Activated gamma-delta T cell (primary cell): Measurements from ENCODE around the gene RGS7.
"Not testable (repeated sequence)": the region's sequence is repeated elsewhere in the genome, so short reads cannot be mapped to it uniquely, and the experiment has no call there.

Source experiments
- DNase-seq: peaks from one replicate; lab custom pipeline; 2025; lab: John Stamatoyannopoulos, UW

RGS7 gene

GRCh38 chr1:240917976-240918375, 439.0 kb downstream of the RGS7 start:
- DNase-seq: no peak

GRCh38 chr1:240914506-240914905, 442.5 kb downstream of the RGS7 start:
- no peak for DNase-seq

GRCh38 chr1:240912821-240913220, 444.2 kb downstream of the RGS7 start:
- DNase-seq: no peak

- DNase-seq: no peak
These were observed 447.1 kb downstream of the RGS7 start for GRCh38 chr1:240909701-240910457.

- DNase-seq: no peak
These were observed 450.5 kb downstream of the RGS7 start for GRCh38 chr1:240906477-240906876.

- no peak for DNase-seq
These were observed 451.7 kb downstream of the RGS7 start for GRCh38 chr1:240905225-240905765.

- DNase-seq: not testable (repeated sequence)
These were observed 461.6 kb downstream of the RGS7 start for GRCh38 chr1:240895424-240895823.

GRCh38 chr1:240888787-240889048, 468.3 kb downstream of the RGS7 start:
- no peak for DNase-seq

- DNase-seq: no peak
These were observed 468.8 kb downstream of the RGS7 start for GRCh38 chr1:240888039-240888786.

- DNase-seq: no peak
These were observed 473.5 kb downstream of the RGS7 start for GRCh38 chr1:240883490-240883889.

- not testable (repeated sequence) for DNase-seq
These were observed 474.2 kb downstream of the RGS7 start for GRCh38 chr1:240882656-240883308.

GRCh38 chr1:240878631-240879030, 478.4 kb downstream of the RGS7 start:
- no peak for DNase-seq

GRCh38 chr1:240877605-240878004, 479.4 kb downstream of the RGS7 start:
- DNase-seq: no peak

GRCh38 chr1:240876071-240876470, 480.9 kb downstream of the RGS7 start:
- no peak for DNase-seq

GRCh38 chr1:240869071-240869470, 487.9 kb downstream of the RGS7 start:
- no peak for DNase-seq

GRCh38 chr1:240866724-240867123, 490.3 kb downstream of the RGS7 start:
- no peak for DNase-seq

GRCh38 chr1:240860023-240860422, 497.0 kb downstream of the RGS7 start:
- DNase-seq: no peak

GRCh38 chr1:240854367-240854766, 502.6 kb downstream of the RGS7 start:
- no peak for DNase-seq

GRCh38 chr1:240847325-240847724, 509.7 kb downstream of the RGS7 start:
- DNase-seq: no peak

GRCh38 chr1:240844486-240844885, 512.5 kb downstream of the RGS7 start:
- no peak for DNase-seq

GRCh38 chr1:240843798-240844197, 513.2 kb downstream of the RGS7 start:
- no peak for DNase-seq

GRCh38 chr1:240836271-240836670, 520.7 kb downstream of the RGS7 start:
- no peak for DNase-seq

- no peak for DNase-seq
These were observed 521.7 kb downstream of the RGS7 start for GRCh38 chr1:240835291-240835690.
